ENCODE data around the gene CIRBP.

DNA sequence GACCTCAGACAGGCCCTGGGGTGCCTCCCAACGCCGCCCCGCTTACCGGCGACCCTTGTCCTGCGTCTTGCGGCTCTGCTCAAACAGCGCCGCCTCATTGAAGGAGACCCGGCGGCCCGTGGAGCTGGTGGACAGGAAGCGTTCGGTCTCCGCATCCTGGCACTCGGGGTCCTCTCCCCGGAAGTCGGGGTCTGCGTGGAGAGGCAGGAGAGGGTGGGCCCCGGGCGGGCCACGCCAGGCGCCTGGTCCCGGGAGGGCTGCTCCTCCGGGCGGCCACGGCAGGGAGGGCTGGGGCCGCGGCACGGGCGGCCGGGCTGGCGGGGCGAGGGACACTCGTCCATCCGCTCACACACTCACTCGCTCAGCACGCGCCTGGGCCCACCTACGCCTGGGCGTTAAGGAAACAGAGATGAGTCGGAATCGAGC is 34.2 kb upstream of the CIRBP start:
- TF ChIP-seq, protein P1, sequence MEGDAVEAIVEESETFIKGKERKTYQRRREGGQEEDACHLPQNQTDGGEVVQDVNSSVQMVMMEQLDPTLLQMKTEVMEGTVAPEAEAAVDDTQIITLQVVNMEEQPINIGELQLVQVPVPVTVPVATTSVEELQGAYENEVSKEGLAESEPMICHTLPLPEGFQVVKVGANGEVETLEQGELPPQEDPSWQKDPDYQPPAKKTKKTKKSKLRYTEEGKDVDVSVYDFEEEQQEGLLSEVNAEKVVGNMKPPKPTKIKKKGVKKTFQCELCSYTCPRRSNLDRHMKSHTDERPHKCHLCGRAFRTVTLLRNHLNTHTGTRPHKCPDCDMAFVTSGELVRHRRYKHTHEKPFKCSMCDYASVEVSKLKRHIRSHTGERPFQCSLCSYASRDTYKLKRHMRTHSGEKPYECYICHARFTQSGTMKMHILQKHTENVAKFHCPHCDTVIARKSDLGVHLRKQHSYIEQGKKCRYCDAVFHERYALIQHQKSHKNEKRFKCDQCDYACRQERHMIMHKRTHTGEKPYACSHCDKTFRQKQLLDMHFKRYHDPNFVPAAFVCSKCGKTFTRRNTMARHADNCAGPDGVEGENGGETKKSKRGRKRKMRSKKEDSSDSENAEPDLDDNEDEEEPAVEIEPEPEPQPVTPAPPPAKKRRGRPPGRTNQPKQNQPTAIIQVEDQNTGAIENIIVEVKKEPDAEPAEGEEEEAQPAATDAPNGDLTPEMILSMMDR (conservative IDR thresholded peaks at IDR 0.05; ENCODE audit: low read length), result no peak
- TF ChIP-seq EZH2phosphoT487 (IDR thresholded peaks at IDR 0.05; ENCODE audit: borderline replicate concordance, low read depth, low read length), result no peak

Measured in OCI-LY7 (cell line).